ENCODE measurements around the gene GRPR. TPM values are rescaled to one million over a fixed set of nuclear protein-coding genes. Genes with fewer than 3 reads are reported as not detected.
"Not testable (repeated sequence)": the region's sequence is repeated elsewhere in the genome, so short reads cannot be mapped to it uniquely, and the experiment has no call there.

The GRPR gene
- total and polyA plus RNA-seq, 2 donors (not counting 1 experiment from before 2014, with no cell fraction given), result 0.33 to 4.1 TPM

GRCh38 chrX:16142246-16142558, 18.8 kb downstream of the GRPR start:
- Histone ChIP-seq H3K27ac (ENCODE audit: insufficient read depth, low read length) (no peak overlapping the region), H3K9me3 (ENCODE audit: control insufficient read depth, insufficient read depth, low read depth, low read length) (no peaks in the 10 kb centered on the region), H3K4me2 (ENCODE audit: extremely low read depth, insufficient read depth, low read length) (no peak overlapping the region), H3K27me3 (ENCODE audit: control insufficient read depth, insufficient read depth, low read length) (no peaks in the 10 kb centered on the region), H3K4me3 (replicated peaks in 1 of 4; ENCODE audit: control extremely low read depth in 1 of 4, insufficient read depth in 1 of 4, low read depth in 3 of 4, low read length in 4 of 4) (no peak overlapping the region), H3K79me2 (ENCODE audit: control insufficient read depth, insufficient read depth, low read length) (no peaks in the 10 kb centered on the region), H3K36me3 (ENCODE audit: control insufficient read depth, insufficient read depth, low read length) (no peaks in the 10 kb centered on the region), H2AFZ (ENCODE audit: low read length) (no peak overlapping the region), H4K20me1 (ENCODE audit: control insufficient read depth, extremely low read depth, insufficient read depth, low read length) (no peaks in the 10 kb centered on the region), H3K4me1 (ENCODE audit: control insufficient read depth, extremely low read depth, insufficient read depth, low read length) (peaks cover 2% of the 10 kb centered on the region), H3K9ac (ENCODE audit: insufficient read depth, low read length) (no peak overlapping the region)
- no peak for DNase-seq (ENCODE audit: low read depth in 2 of 2)
- no peak for TF ChIP-seq EZH2 (IDR thresholded peaks at IDR 0.05; ENCODE audit: low read length, missing control alignments)
- no peak for TF ChIP-seq CTCF (conservative IDR thresholded peaks at IDR 0.05 in 1 of 2, IDR thresholded peaks at IDR 0.05 in 1 of 2; ENCODE audit: low read depth in 1 of 2, low read length in 2 of 2)

GRCh38 chrX:16143968-16144367, 20.6 kb downstream of the GRPR start:
- H3K79me2 ChIP-seq (ENCODE audit: control insufficient read depth, insufficient read depth, low read length), result no peaks in the 10 kb centered on the region
- H3K27ac ChIP-seq (ENCODE audit: insufficient read depth, low read length), result no peak overlapping the region
- TF ChIP-seq EZH2 (IDR thresholded peaks at IDR 0.05; ENCODE audit: low read length, missing control alignments) (no peak), CTCF (conservative IDR thresholded peaks at IDR 0.05 in 1 of 2, IDR thresholded peaks at IDR 0.05 in 1 of 2; ENCODE audit: low read depth in 1 of 2, low read length in 2 of 2) (no peak)
- no peak overlapping the region for H3K9ac ChIP-seq (ENCODE audit: insufficient read depth, low read length)
- no peak overlapping the region for H3K4me3 ChIP-seq (replicated peaks in 1 of 4; ENCODE audit: control extremely low read depth in 1 of 4, insufficient read depth in 1 of 4, low read depth in 3 of 4, low read length in 4 of 4)
- peaks cover 2% of the 10 kb centered on the region for H3K4me1 ChIP-seq (ENCODE audit: control insufficient read depth, extremely low read depth, insufficient read depth, low read length)
- H3K36me3 ChIP-seq (ENCODE audit: control insufficient read depth, insufficient read depth, low read length), result no peaks in the 10 kb centered on the region
- DNase-seq (ENCODE audit: low read depth in 2 of 2), result peak in 1 of 2 donors; percentile 27
- H3K9me3 ChIP-seq (ENCODE audit: control insufficient read depth, insufficient read depth, low read depth, low read length), result no peaks in the 10 kb centered on the region
- no peak overlapping the region for H2AFZ ChIP-seq (ENCODE audit: low read length)
- H3K4me2 ChIP-seq (ENCODE audit: extremely low read depth, insufficient read depth, low read length), result no peak overlapping the region
- no peaks in the 10 kb centered on the region for H3K27me3 ChIP-seq (ENCODE audit: control insufficient read depth, insufficient read depth, low read length)
- H4K20me1 ChIP-seq (ENCODE audit: control insufficient read depth, extremely low read depth, insufficient read depth, low read length), result no peaks in the 10 kb centered on the region

- H3K9ac ChIP-seq (ENCODE audit: insufficient read depth, low read length), result no peak overlapping the region
- H3K4me2 ChIP-seq (ENCODE audit: extremely low read depth, insufficient read depth, low read length), result no peak overlapping the region
- H3K9me3 ChIP-seq (ENCODE audit: control insufficient read depth, insufficient read depth, low read depth, low read length), result no peaks in the 10 kb centered on the region
- H3K4me1 ChIP-seq (ENCODE audit: control insufficient read depth, extremely low read depth, insufficient read depth, low read length), result peaks cover 2% of the 10 kb centered on the region
- H3K27ac ChIP-seq (ENCODE audit: insufficient read depth, low read length), result no peak overlapping the region
- no peak overlapping the region for H3K4me3 ChIP-seq (replicated peaks in 1 of 4; ENCODE audit: control extremely low read depth in 1 of 4, insufficient read depth in 1 of 4, low read depth in 3 of 4, low read length in 4 of 4)
- no peaks in the 10 kb centered on the region for H3K27me3 ChIP-seq (ENCODE audit: control insufficient read depth, insufficient read depth, low read length)
- H3K36me3 ChIP-seq (ENCODE audit: control insufficient read depth, insufficient read depth, low read length), result no peaks in the 10 kb centered on the region
- no peaks in the 10 kb centered on the region for H3K79me2 ChIP-seq (ENCODE audit: control insufficient read depth, insufficient read depth, low read length)
- H4K20me1 ChIP-seq (ENCODE audit: control insufficient read depth, extremely low read depth, insufficient read depth, low read length), result no peaks in the 10 kb centered on the region
- DNase-seq (ENCODE audit: low read depth in 2 of 2), result peak in 1 of 2 donors; percentile 38
- no peak overlapping the region for H2AFZ ChIP-seq (ENCODE audit: low read length)
- TF ChIP-seq EZH2 (IDR thresholded peaks at IDR 0.05; ENCODE audit: low read length, missing control alignments) (no peak), CTCF (conservative IDR thresholded peaks at IDR 0.05 in 1 of 2, IDR thresholded peaks at IDR 0.05 in 1 of 2; ENCODE audit: low read depth in 1 of 2, low read length in 2 of 2) (no peak)
Measured at GRCh38 chrX:16144420-16144819, 21.1 kb downstream of the GRPR start.

- H3K4me2 ChIP-seq (ENCODE audit: extremely low read depth, insufficient read depth, low read length); H3K4me3 ChIP-seq (replicated peaks in 1 of 4; ENCODE audit: control extremely low read depth in 1 of 4, insufficient read depth in 1 of 4, low read depth in 3 of 4, low read length in 4 of 4); H2AFZ ChIP-seq (ENCODE audit: low read length); DNase-seq (ENCODE audit: low read depth in 2 of 2); H3K9ac ChIP-seq (ENCODE audit: insufficient read depth, low read length); H3K27me3 ChIP-seq (ENCODE audit: control insufficient read depth, insufficient read depth, low read length); H3K9me3 ChIP-seq (ENCODE audit: control insufficient read depth, insufficient read depth, low read depth, low read length); H4K20me1 ChIP-seq (ENCODE audit: control insufficient read depth, extremely low read depth, insufficient read depth, low read length); H3K79me2 ChIP-seq (ENCODE audit: control insufficient read depth, insufficient read depth, low read length); H3K27ac ChIP-seq (ENCODE audit: insufficient read depth, low read length); H3K36me3 ChIP-seq (ENCODE audit: control insufficient read depth, insufficient read depth, low read length); H3K4me1 ChIP-seq (ENCODE audit: control insufficient read depth, extremely low read depth, insufficient read depth, low read length): not testable (repeated sequence)
Measured at GRCh38 chrX:16145093-16145492, 21.7 kb downstream of the GRPR start.
